Right lobe of liver (tissue), 4 donors: ENCODE measurements around the gene RRM1.

Source experiments
- CTCF ChIP-seq, 4 donors: fragments of 200-600 bp in 3 of 4; fragments of 450-650 bp in 1 of 4; IDR thresholded peaks; one replicate each; pipeline versions ENCODE4 v1.5.1 to v1.8.0; 2016 to 2022; ENCODE audit warnings: antibody characterized with exemption in 4 of 4, mild to moderate bottlenecking in 2 of 4
- POLR2A ChIP-seq: fragments of 450-650 bp; IDR thresholded peaks from one replicate; pipeline ENCODE4 v1.6.1; 2017; ENCODE audit warnings: antibody characterized with exemption, mild to moderate bottlenecking
- donor health status: DM: no; HTN: no; CAD: no.
- donor health status: DM: no; HTN: no; CAD: no.
- donor health status: DM: no; HTN: yes; CAD: no.

- TF ChIP-seq CTCF (IDR thresholded peaks at IDR 0.05) (no peak), POLR2A (no peak)
These were observed 29.5 kb upstream of the RRM1 start for GRCh38 chr11:4065086-4065485.
